GM23248 (cell line): ENCODE results near the gene MYOM3.

Source experiments
- EZH2 ChIP-seq: fragments of 200-600 bp; sonication (generic); IDR thresholded peaks from 2 replicates; pipeline ENCODE4 v1.6.1; 2018; ENCODE audit warnings: antibody characterized with exemption, mild to moderate bottlenecking; ENCODE audit not compliant: insufficient read depth, poor library complexity, severe bottlenecking
- EZH2phosphoT487 ChIP-seq: fragments of 200-600 bp; sonication (generic); IDR thresholded peaks from 2 replicates; pipeline ENCODE4 v1.6.1; 2018; ENCODE audit warnings: antibody characterized with exemption, moderate library complexity, mild to moderate bottlenecking, low read depth; ENCODE audit not compliant: insufficient read depth

DNA sequence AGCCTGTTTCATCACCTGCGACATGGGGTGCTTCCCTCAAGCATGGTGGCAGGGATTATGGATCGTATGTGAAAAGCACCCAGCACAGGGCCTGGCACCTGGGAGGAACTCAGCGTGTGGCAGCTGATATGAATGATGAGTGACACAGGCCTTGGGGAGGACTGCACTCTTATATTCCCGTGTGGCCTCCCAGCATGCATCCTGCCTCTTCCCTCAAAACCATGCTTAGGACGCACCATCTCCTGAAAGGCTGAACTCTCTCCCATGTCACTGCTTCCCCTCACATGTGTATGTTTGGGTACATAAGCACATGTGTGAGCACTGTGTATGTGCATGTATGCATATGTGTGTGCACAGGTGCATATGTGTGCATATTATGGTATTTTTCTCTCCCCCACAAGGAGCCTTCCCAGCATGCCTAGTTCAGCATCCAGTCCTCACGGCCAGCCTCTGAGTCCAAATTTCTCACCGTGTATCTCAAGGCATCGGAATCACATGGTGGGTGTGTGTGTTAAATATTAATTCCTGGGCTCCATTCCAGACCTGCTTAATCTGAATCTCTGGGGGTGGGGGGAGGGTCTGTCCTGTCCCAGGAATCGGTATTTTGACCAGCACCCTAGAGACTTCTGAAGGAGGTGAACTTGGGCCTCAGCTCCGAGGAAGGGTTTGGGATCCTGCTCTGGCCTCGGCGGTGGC is 12.8 kb downstream of the MYOM3 start:
- TF ChIP-seq EZH2 (no peak), EZH2phosphoT487 (no peak)
